GM13977 (cell line): ENCODE data around the gene SNAP47.

Experiments
- DNase-seq: peaks from one replicate; pipeline ENCODE4 v3.0.0; 2012; ENCODE audit warnings: low spot score
- CTCF ChIP-seq: IDR thresholded peaks from 2 replicates; pipeline ENCODE4 v1.5.1; 2012; ENCODE audit warnings: mild to moderate bottlenecking, control low read depth; ENCODE audit not compliant: insufficient read depth; ENCODE audit errors: extremely low read depth, missing control alignments
- in situ Hi-C: fragments of 300-500 bp; cut with MboI; formaldehyde crosslinking; loops from one replicate; pipeline ENCODE4 v1.12.0; 2022; ENCODE audit warnings: low sequenced_read_pairs, low pct_unique_long_range_greater_than_20kb, mixed read lengths, inconsistent platforms; ENCODE audit not compliant: unreplicated experiment

Gene SNAP47

GRCh38 chr1:227797625-227798024 lies 62.4 kb downstream of the SNAP47 start:
- no peak for DNase-seq
- no peak for TF ChIP-seq CTCF
- in situ Hi-C loops = no loop called here

- in situ Hi-C loops = no loop called here
- no peak for TF ChIP-seq CTCF
- no peak for DNase-seq
These were observed 63.0 kb downstream of the SNAP47 start for GRCh38 chr1:227798078-227798802.

DNA sequence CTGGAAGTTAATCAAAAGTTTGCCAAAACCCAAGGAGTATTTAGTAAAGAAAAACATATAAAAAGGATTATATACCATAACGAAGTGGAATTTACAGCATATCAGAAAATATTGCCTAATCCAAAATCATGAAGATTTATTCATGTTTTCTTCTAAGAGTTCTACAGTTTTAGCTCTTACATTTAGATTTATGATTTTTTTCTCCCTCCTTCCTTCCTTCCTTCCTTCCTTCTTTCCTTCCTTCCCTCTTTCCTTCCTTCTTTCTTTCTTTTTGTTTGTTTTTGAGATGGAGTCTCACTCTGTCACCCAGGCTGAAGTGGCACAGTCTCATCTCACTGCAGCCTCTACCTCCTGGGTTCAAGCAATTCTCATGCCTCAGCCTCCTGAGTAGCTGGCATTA lies 64.5 kb downstream of the SNAP47 start:
- no peak for TF ChIP-seq CTCF
- in situ Hi-C loops = no loop called here
- DNase-seq = no peak

- in situ Hi-C loops = no loop called here
- TF ChIP-seq CTCF = no peak
- DNase-seq = no peak
These were observed 68.7 kb downstream of the SNAP47 start for GRCh38 chr1:227803933-227804332.

DNA sequence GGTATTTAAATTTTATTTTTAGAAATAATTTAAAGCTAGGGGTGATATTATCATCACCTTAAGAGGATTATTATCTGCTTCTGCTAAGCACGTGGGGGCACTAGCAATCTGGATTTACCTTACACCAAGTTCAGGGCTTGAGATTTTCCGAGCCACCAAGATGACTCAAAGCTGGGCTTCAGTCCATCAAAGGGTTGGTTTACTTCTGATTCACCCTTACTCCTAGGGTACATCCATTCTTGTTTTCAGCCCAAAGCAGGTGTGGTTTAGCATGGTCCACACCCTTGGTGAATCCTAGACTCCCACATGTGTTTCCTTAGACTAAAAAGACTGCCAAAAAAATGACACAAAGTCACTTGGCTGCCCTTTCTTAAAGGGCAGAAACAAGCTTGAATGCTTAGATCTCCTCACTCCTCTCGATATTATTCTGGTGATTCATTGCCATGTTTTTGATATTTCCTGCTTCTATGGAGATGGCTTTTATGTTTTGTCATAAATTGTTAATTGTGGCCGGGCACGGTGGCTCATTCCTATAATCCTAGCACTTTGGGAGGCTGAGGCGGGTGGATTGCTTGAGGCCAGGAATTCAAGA lies 70.5 kb downstream of the SNAP47 start:
- DNase-seq = no peak
- in situ Hi-C loops = no loop called here
- TF ChIP-seq CTCF = no peak

- no peak for DNase-seq
- in situ Hi-C loops = no loop called here
- TF ChIP-seq CTCF = no peak
These were observed 73.3 kb downstream of the SNAP47 start for GRCh38 chr1:227808566-227808965.
